GM12891 (cell line): ENCODE data around the gene TGFBRAP1.

ENCODE experiments used
- POLR2A ChIP-seq: IDR thresholded peaks from 2 replicates; pipeline ENCODE4 v1.6.1; 2011; ENCODE audit warnings: low read depth, low read length, control low read depth
- POLR2AphosphoS5 ChIP-seq: IDR thresholded peaks from 2 replicates; pipeline ENCODE4 v1.6.1; 2011; ENCODE audit warnings: low read depth, low read length, control low read depth

- TF ChIP-seq POLR2AphosphoS5 (no peak), POLR2A (no peak)
Measured at GRCh38 chr2:105376789-105377240, 47.3 kb upstream of the TGFBRAP1 start.
